Fibroblast of the aortic adventitia (primary cell): ENCODE results near the gene METTL8. TPM values are rescaled to one million over a fixed set of nuclear protein-coding genes. Genes with fewer than 3 reads are reported as not detected.
A peak's percentile ranks its signal among the peaks of the same experiment; 100 is the strongest.

Experiments used
- DNase-seq: peaks from one replicate; pipeline ENCODE4 v3.0.0-alpha.2; 2010; ENCODE audit warnings: low read depth
- H3K4me3 ChIP-seq: 2 replicates; pipeline ENCODE4 v1.5.1; 2011; ENCODE audit warnings: low read depth, mild to moderate bottlenecking, control low read depth, low read length, moderate library complexity
- total RNA-seq: library from RNA; depleted of rRNA; stranded (reverse); fragments of >200 nt; gene quantifications from 2 replicates; pipeline ENCODE4 v1.2.3, GENCODE V29; 2012; ENCODE audit warnings: low replicate concordance
- TF ChIP-seq, protein P1 (sequence below): IDR thresholded peaks from 2 replicates; pipeline ENCODE4 v1.5.1; 2011; ENCODE audit warnings: mild to moderate bottlenecking, low read length, control low read depth, inconsistent platforms; ENCODE audit not compliant: insufficient read depth

METTL8 gene
- total RNA-seq, 1 donor: 34.6 TPM

DNA sequence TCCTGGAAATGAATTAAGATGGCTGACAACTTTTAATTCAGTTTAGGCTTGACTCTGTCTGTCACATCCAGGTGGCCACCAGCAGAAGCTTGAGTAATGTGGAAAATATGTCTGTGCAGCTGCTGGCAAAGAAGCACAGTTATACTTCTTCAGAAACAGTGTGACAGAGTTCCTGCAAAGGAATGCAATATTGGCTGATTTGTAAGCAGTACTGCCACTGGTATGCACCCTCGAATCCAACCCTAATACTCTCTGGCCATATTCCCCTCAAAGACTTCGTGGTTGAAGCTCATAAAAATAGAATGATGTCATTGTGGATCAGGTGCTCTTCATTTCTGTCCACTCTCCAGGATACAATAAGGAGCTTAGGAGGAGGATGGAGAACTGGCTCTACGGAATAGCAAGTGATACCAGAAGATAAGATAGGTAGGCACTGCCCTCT is 86.2 kb downstream of the METTL8 start:
- H3K4me3 ChIP-seq: no peak overlapping the region
- peak; percentile 89 for DNase-seq
- TF ChIP-seq, protein P1, sequence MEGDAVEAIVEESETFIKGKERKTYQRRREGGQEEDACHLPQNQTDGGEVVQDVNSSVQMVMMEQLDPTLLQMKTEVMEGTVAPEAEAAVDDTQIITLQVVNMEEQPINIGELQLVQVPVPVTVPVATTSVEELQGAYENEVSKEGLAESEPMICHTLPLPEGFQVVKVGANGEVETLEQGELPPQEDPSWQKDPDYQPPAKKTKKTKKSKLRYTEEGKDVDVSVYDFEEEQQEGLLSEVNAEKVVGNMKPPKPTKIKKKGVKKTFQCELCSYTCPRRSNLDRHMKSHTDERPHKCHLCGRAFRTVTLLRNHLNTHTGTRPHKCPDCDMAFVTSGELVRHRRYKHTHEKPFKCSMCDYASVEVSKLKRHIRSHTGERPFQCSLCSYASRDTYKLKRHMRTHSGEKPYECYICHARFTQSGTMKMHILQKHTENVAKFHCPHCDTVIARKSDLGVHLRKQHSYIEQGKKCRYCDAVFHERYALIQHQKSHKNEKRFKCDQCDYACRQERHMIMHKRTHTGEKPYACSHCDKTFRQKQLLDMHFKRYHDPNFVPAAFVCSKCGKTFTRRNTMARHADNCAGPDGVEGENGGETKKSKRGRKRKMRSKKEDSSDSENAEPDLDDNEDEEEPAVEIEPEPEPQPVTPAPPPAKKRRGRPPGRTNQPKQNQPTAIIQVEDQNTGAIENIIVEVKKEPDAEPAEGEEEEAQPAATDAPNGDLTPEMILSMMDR: no peak

DNA sequence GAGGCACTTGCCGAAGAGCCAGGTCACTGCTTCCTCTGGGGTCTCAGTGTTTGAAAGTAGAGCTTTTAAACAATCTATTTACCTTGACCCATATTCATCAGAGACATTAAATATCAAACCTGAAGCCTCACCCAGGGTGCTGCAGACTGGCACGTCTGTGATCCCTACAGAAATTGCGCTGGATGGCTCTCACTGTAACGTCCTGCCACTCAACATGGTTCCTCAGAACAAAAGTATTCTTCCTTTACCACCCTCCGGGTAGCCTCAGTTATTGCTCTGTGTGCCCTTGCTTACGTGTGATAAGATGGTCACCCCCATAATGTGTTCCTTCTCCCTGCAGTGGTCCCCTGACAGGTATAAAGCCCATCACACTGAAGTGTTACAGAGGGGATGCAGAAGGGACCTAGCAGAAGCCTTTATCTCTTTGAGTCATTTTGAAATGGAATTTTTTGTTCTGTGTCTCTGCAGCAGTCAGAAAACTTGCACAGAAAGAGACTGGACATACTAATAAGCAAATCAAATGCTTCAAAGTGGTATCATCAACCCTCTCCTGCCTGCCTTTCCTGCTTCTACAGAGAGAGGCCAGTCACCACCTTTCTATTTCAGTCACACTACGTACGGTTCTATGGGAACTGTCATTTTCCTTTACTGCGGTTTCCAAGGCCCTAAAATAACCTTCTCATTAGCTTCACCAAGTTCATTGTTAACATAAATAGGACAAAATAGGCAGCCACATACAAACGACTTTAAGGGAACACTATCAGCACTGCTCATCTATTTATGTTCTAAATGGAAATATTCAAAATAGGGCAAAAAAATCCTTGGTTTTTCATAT is 86.8 kb downstream of the METTL8 start:
- no peak overlapping the region for H3K4me3 ChIP-seq
- peak; percentile 6 for DNase-seq
- TF ChIP-seq, protein P1: no peak

DNA sequence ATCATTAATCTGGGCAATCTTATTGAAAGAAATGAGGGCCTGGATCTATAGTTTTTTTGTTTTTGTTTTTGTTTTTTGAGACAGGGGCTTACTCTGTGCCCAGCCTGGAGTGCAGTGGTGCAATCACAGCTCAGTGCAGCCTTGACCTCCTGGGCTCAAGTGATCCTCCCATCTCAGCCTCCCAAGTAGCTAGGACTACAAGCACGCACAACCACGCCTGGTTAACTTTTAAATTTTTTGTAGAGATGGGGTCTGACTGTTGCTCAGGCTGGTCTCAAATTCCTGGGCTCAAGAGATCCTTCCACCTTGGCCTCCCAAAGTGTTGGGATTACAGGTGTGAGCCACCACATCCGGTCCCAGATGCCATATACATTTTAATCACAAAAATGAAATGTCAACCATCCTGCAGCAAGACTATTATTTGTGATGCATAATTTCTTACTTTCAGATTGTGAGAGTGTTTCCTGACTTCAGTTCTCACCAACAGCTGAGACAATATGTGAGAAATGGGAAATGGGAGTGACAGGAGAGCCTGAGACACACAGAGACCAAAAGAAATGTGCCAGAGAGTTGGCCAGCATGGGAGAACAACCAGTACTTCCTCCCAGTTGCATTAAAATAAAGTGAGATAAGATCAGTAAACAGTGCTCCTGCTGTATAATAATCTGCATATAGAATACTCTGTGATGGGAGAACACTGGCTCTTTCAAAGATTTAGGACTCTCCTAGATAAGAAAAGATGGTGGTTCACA is 87.6 kb downstream of the METTL8 start:
- no peak overlapping the region for H3K4me3 ChIP-seq
- TF ChIP-seq, protein P1: no peak
- no peak for DNase-seq

- TF ChIP-seq, protein P1: no peak
- H3K4me3 ChIP-seq: no peak overlapping the region
- DNase-seq: no peak
Observed at GRCh38 chr2:171344182-171344581, 89.6 kb downstream of the METTL8 start.

- no peak overlapping the region for H3K4me3 ChIP-seq
- peak; percentile 47 for DNase-seq
- TF ChIP-seq, protein P1: no peak
Observed at GRCh38 chr2:171342067-171342413, 91.8 kb downstream of the METTL8 start.

- no peak overlapping the region for H3K4me3 ChIP-seq
- no peak for DNase-seq
Observed at GRCh38 chr2:171341394-171342066, 92.3 kb downstream of the METTL8 start.

More at GRCh38 chr2:171341394-171342066, 92.3 kb downstream of the METTL8 start:
- TF ChIP-seq, protein P1: no peak
